ENCODE results near the gene ATG2A.

Gene ATG2A

DNA sequence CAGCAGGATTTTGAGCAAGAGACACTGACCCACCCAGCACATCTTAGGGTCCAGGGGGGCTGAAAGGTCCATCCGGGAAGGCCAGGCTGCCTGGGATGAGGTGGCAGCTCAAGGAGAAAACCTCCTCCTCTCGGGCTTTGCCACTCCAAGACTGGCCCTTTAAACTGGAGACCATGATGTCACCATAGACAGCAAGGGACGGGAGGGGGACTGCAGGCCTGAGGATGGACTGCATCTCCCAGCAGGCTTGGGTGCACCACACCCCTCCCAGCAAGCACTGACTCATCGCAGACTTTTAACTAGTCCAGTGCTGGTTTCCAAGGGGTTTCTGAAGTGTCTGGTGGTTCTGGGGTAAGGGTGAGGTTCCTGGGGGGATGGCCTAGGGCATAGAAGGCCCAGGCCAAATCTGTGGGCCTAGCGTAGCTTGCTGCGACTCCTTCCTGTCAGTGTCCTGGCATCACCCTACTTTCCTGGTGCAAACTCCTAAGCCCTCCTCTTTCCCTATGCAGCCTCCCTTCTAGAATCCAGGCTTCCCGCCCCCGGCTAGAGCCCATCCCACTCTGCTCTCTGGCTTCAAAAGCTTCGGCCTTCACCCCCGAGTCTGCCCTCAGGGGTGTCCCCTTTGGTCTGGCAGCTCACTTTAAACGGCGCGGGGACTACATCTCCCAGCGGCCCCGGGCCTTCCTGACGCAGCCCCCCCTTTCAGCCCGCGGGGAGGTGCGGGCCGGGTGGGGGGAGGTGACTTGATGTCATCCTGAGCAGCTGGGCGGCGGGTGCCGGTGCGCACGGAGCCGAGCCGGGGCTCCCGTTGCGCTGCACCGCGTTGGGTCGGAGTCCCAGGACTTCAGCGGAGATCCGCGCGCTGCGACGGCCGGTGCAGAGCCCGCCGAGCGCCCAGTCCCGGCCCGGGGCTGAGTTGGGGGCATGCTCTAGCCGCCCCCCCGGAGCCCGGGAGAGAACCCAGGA, 7.2 kb upstream of the ATG2A start, which contains the start of gene PPP2R5B:
TSS of gene PPP2R5B (plus strand) at position 746 of the 966 bp plus-strand sequence. CDS start 1,046 bp downstream, outside the sequence.
- peak; percentile 91 for DNase-seq

DNA sequence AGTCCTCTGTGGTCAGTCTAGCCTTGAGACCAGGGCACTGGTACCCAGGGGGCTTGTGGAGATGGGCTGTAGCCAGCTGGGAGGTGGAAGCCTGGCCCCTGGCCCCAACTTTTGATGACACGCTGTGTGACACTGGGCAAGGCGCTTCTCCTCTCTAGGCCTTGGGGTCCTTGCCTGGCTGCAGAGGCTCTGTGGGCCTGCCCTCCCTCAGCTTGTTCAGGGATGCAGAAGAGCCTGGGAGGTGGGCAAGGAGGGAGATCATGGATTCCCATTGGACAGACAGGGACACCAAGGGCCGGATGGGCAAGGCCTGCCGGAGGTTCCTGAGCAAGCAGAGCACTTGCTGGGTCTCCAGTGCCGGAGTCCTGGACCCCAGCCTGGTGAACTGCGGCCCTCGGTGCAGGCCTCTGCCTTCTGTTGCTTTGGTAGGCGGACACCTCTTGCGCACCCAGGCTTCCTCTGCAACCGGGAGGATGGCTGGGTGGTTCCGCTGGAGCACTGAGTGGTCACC, 6.2 kb upstream of the ATG2A start:
- DNase-seq, result no peak

DNA sequence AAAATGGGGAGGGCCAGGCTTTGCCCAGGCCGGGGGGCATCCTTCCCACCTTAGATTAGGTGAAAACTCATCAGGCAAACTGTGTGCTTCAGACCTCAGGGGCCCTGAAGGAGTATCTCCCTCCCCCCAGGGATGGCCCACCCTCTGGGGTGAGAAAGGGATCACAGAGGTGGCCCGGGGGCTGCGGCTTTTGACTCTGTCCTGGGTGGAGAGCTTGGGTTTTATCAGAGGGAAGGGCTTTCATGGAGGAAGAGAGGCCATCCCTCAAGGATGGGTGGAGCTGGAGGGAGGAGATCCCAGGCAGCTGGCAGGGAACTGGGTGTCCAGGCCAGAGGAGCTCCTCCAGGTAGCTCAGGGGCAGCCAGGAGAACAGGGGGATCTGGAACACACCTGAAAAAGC, 4.4 kb upstream of the ATG2A start:
- no peak for DNase-seq

DNA sequence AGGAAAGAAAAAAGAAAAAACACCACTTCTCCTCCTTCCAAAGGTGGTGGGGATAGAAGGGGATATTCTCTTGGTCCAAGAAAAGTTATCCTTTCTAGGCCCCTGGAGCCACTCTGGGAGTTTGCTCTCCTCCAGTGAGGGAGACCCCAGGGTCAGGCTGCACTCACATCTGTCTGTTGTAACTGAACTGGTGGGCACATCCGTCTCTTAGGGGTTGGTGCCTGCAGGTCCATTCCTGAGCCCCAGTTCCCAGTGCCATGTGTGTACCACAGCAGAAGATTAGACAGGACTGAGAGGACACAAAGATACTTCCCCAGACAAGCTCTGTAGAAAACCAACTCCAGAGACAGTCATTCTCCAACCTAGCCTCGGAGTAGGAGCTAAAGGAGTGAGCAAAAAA, 3.1 kb upstream of the ATG2A start:
- DNase-seq, result no peak

DNA sequence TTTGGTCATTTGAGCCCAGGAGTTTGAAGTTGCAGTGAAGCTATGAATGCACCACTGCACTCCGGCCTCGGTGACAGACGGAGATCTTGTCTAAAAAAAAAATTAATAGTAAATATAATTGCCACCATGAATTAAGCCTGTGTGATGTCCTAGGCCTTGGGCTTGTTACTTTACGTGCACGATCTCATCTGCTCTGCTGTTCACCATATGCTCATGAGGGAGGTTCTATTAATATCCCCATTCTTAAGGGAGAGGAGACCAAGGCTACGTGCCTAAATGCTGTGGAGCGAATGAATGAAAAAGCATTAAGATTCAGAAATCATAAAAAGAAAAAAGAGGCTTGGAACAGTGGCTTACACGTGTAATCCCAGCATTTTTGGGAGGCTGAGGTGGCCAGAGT, 2.6 kb upstream of the ATG2A start:
- DNase-seq, result no peak

DNA sequence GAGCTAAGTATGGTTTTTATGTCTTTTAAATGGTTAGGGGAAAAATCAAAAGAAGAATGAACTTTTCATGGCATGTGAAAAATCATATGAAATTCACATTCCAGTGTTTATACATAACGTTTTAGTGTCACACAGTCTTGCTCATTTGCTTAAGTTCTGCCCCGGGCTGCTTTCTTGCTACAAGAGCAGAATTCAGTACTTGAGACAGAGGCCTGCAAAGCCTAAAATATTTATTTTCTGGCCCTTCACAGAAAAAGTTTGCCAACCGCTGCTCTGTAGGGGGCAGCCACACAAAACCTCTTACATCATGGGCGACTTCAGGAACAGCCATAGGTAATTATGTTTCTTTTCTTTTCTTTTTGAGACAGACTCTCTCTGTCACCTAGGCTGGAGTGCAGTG, 1.0 kb upstream of the ATG2A start:
- DNase-seq, result no peak

DNA sequence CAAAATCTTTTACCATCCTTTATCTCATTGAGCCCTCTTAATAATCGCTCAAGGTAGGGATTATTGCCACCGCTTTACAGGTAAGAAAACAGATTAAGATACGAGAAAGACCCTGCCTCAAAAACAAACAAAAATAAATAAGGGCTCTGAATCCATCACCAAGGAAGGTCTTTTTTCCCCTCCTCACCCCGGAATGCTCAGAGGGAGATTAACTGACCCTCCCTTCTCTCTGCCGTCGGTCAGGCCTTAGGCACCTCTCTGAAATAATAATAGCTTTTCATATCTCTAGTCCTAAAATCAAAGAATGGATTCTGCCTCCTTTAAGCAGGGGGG, 620 bp upstream of the ATG2A start:
- DNase-seq, result no peak

DNA sequence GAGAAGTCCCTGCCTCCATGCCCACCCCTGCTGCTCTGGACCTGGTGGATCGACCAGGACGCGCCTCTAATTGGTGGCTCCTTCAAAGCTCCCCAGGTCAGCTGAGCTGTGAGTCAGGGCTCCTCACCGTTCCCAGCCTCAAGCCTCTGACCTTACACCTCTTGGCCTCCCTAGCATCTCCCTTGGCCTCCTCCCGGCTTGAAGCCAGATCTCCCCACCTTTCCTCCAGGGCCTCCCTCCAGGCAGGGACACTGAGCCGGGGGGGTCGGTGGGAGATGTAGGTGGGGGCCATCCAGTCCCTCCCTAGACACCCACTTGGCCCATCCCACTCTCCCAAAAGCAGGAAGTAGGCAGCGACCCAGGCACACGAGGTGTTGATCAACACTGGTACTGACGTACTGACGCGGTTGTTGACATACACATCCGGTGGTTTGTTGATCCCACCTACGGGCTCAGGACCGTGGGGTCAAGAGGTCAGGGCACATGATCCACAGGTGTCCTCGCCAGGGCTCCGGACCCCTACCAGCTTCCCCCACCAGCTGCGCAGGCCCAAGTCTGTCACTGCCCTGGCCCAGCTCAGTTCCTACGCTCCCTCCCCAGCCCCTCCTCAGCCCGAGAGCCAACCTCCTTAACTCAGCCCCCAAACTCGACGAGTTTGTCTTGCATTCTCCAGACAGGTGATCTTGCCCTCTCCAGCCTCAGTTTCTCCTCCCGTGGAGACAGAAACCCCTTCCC, 802 bp downstream of the ATG2A start:
- peak; percentile 72 for DNase-seq

DNA sequence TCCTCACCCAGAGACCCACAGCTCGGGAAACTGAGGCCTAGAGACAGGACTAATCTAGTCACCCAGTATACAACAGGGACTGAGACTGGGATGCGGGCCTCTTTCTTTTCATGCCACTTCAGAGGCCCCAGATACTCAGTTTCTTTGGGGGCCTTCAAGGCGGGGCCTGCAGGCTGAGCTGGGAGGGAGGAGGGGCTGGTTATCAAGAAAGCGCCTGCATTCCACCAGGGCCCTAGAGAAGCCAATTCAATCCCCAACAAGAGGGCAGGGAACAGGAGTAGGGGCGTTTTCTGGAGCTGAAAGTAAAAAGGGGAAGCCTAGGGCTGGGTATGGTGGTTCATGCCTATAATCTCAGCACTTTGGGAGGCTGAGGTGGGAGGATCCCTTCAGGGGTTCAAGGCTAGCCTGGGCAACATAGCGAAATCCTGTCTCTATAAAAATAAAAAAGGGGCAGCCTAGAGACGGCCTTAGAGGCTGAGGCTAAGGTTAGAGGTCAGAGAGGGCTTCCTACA, 1.6 kb downstream of the ATG2A start:
- no peak for DNase-seq

DNA sequence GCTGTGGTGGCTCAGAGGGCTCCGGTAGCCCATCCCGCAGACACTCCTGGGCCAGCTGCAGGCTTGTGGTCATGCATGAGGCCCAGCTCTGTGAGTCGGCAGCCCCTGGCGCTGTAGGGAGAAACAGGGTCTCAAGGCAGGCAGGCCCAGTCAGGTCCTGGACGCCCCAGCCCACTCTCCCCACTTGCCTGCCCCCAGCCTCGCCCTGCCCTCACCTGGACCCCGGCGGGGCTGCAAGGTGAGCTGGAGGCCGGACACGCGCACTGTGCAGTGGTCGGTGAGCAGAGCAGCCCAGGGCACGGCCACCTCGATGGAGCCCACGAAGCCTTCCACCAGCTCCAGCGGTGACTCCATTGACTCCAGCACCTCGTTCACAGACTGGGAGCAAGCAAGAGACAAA, 2.9 kb downstream of the ATG2A start:
- no peak for DNase-seq

DNA sequence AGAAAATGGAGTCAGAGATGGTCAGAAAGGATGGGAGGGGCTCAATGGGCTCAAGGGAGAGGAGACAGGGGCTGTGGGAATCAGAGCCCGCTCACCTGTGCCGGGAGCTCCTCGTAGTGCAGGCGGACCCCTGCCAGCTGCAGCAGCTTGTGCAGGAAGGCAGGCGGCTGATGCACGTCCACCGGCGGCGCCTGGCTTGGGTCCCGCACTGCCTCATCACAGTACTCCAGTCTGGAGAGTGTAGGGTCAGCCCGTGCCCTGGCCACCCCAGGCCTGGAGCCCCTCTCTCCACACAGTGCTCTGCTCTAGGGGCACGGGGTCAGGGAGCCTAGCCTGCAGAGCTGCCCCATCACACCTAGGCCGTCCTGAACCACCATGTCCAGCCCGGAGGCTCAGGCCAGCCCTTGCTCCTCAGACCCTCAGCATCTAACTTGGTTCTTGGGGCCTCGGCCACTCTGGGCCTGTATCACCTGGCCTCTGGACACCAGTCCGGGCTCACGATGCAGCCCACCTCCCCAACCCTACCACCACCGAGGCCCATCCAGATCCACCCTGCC, 3.8 kb downstream of the ATG2A start:
- DNase-seq, result no peak

DNA sequence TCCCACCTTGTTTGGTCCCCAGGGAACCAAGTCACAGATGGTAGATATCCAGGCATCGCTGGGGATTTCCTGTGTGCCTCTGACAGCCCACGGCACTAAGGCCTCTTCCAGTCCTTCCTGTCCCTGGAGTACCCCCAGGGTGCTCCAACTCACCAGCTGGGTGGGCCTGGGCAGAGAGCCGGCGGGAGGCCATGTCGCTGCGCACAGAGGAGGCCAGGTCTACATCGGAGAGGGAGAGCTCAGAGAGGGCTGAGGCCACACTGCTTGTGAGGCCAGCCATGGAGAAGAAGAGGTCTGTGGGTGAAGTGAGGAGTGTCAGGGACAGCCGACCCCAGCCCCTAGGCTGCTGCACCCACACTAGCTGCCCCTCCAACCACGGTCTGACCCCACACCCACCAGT, 5.3 kb downstream of the ATG2A start:
- DNase-seq, result no peak

DNA sequence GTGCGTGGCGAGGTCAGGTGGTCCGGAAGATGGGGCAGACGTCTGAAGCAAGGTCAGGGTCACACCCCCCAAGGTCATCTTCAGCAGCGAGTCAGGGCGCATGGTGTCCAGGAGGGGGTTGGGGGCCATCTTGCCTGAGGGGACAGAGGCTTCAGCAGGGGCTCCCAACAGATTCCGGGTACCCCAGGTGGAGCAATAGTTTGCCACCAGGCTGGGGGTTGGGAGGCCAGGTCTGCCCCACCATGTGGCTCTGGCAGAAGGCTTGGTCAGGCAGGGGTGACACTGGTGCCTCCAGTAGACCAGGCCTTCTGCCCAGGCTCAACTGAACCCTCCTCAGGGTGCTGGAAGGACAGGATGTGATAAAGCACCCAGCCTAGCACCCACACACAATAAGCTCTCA, 5.9 kb downstream of the ATG2A start:
- no peak for DNase-seq

DNA sequence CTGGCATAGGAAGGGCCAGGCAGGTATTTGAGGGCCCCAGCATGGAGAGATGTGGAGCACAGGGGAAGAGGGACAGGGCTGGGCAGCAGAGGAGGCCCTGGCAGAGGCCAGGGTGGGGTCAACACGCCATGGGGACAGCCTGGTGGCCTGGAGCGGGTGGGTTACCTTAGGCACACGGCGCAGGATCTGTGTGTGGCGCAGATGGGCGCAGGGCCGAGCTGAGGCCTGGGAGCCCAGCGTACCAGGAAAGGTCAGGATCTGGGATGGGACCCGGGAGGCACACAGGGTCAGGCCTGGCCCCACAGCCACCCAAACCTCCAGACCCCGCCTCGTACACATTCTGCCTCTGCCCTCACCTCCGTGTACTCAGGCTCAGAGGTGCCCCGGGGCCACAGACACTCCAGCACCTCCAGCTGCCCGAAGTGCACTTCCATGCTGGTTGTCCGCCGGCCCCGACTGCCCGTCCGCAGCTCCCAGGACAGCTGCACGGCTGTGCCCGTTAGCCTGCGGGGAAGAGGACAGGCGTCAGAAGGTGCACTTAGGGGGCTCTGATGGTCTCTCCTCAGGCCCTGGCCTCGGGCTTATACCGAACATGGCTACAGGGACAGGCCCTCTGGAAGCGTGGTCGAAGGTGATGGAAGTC, 6.4 kb downstream of the ATG2A start:
- no peak for DNase-seq

DNA sequence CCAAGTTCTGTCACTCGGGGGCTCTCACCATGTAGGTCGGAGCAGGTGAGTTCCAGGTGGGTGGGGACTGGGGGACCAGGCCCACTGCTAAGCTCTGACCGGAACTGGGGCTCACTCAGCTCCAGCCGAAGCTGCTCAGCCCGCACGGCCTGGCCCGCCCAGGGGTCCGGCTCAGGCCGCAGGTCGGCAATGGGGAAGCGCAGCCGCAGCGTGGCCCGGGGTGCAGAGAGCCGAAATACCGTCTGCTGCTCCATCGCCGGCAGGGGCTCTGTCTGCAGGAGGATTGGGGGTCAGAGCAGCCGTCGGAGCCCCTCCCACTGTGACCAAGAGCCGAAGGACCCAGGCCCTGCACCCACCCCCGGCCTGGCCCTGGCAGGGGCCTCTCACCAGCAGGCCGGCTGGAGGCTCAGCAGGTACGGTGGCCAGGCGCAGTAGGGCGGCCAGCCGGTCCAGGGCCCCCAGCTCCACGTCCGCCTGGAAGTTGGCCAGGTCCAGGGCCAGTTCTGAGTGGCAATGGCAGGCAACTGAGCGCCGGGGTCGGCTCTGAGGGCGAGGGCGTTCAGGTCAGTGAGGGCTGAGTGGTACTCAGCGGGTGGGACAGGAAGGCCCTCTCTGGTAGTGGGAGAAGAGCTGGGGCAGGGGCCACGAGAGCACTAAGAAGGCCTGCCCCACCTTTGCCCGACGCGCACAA, 7.2 kb downstream of the ATG2A start:
- no peak for DNase-seq

DNA sequence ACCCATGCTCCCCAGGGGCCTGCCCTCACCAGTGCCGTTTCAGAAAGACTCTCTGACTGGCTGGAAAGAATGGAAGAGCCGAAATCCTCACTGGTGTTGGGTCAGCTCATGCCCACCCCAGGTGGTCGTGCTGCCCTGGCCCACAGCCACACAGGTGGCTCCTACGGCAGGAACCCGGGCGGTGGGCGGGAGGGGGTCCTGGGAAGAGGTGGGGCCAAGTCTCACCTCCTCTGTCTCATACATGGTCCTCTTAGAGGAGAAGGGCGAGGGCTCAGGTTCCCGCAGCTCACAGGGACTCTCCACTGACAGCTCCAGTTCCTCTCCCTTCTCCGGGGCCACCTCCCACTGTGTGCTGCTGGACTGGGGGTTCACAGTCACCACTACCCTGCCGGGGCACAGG, 8.2 kb downstream of the ATG2A start:
- no peak for DNase-seq

DNA sequence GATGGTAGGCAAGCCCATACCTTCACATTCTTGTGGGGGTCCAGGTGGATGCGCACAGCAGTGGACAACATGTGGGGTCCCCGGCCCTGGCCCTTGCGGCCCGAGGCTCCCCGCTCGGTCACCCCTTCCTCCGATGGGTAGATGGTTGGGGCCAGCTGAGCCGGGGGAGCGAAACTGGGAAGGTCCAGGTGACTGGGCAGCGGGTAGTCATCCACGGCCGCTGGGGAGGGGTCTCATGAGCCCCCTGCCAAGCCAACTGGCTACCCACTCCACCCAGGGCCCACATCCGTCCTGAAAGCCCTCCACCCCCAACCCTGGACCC, 10.7 kb downstream of the ATG2A start:
- no peak for DNase-seq

DNA sequence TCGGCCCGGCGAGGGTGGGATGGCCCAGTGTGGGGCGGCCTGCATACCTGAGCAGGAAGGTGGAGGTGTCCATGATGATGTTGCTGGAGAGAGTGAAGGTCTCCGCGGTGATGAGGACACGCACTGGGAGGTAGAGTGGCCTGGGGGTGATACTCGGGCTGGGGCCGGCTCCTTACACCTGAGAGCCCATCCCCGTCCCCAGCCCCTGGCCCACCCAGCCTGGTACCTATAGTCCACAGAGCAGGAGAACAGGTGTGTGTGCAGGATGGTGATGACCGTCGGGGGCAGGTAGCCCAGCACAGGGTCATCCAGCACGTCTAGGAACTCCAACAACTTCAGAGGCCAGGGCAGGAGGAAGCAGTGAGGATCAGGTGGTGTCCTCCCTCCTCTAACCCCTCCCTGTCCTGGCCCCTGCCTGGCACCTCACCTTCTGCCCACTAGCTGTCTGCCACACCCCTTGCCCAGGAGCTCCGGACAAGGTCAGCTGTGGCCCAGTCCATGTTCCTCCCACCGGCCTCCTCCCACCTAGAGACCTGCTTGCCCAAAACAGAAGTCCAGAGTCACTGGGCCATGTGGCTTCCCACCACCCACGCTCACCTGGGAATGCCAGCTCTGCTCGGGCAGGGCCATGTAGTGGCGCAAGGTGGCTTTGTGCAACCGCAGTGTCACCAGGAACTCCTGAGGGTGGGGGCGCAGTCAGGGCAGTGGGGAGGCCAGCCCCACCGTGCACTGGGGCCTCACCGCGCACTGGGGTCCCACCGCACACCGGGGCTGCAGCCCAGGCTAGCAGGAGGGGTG, 11.3 kb downstream of the ATG2A start:
- DNase-seq, result no peak

DNA sequence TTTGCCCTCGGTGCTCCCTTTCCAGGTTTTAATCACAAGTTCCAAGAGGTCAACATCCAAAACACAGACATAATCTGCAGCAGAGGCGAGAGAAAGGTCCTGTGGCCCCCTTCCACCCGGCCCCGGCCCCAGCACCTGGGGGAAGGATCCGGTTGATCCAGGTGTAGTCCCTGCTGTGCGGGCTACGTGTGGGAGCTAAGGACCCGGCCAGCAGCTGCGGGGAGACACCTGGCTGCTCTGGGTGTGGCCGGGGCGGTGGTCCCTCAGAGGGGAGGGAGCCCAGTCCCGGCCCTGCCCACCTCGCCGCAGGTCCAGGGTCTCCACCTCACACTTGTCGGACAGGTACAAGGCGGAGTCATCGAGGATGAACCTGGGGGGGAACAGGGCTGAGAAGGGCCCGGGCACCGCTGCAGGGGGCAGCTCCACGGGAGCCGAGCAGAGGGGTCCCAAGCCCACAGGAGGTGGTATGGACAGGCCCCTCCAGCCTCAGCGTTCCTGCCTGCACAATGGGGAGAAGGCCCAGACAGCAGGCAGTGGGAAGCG, 13.6 kb downstream of the ATG2A start:
- no peak for DNase-seq

DNA sequence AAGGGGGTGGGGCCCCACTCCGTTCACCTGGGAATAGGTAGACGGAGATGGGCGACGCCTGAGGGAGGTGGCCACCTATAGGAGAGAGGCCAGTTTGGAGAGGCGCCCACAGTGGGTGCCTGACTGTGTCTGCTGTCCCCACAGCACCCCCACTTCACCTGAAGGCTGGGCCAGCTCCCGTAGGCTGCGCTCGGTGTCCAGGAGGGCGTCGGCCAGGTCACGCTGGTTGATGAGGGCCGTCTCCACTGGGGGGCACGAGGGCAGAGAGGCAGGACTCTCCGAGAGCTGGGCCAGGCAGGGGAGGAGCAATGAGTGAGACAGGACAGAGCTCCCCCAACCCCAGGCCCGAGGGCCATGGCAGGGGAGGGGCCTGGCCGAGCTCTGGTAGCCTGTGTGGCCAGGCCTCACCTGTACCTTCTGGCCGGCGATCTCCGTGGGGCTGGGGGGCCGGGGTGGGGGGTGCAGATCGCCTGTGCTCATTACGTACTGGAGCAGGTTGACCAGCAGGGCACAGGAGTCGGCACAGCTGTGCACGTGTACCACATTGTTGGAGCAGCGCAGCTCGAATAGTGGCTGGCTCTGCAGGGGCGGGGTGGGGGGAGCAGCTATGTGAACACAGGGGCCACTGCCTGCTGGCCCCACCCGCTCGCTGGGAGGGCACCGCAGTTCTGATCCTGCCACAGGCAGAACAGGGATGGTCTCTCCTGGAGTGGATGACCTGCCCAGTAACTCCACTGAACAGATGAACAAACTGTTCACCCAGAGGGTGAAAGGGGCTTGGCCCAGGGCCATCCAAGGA, 14.7 kb downstream of the ATG2A start:
- no peak for DNase-seq

Data from CD4-positive, alpha-beta T cell treated with Interleukin-21 for 1 hour (primary cell).